Central memory CD4-positive, alpha-beta T cell (primary cell): ENCODE measurements around the gene SBF2.

Experiments used
- DNase-seq: peaks from one replicate; pipeline ENCODE4 v3.0.0; 2022
- total RNA-seq, 3 experiments: gene quantifications; one replicate each; lab custom pipeline; 2026; lab: John Stamatoyannopoulos, UW

The SBF2 gene
- 11.2 to 39.6 (median 31.3) reads per million in 3 experiments for total RNA-seq

- DNase-seq, result peak; percentile 75
These were observed at the start of gene SBF2 for GRCh38 chr11:10293423-10294289. Gene SBF2, minus strand, starts transcription at chr11:10294219. Its CDS starts 150 bp downstream, at chr11:10294069.

GRCh38 chr11:10338287-10338686 is 44.3 kb upstream of the SBF2 start:
- DNase-seq, result no peak

GRCh38 chr11:10333490-10333889 is 39.5 kb upstream of the SBF2 start:
- DNase-seq, result no peak

GRCh38 chr11:10331548-10332289 is 37.7 kb upstream of the SBF2 start:
- no peak for DNase-seq

GRCh38 chr11:10329935-10330334 is 35.9 kb upstream of the SBF2 start:
- no peak for DNase-seq

- no peak for DNase-seq
These were observed 35.3 kb upstream of the SBF2 start for GRCh38 chr11:10329356-10329755.

- no peak for DNase-seq
These were observed 34.5 kb upstream of the SBF2 start for GRCh38 chr11:10328314-10329098.

GRCh38 chr11:10327254-10327653 is 33.2 kb upstream of the SBF2 start:
- no peak for DNase-seq

- DNase-seq, result no peak
These were observed 32.3 kb upstream of the SBF2 start for GRCh38 chr11:10326012-10326964.

- no peak for DNase-seq
These were observed 31.4 kb upstream of the SBF2 start for GRCh38 chr11:10325277-10326011.

- DNase-seq, result no peak
These were observed 30.5 kb upstream of the SBF2 start for GRCh38 chr11:10324474-10324873.

- DNase-seq, result no peak
These were observed 29.8 kb upstream of the SBF2 start for GRCh38 chr11:10323793-10324170.

- peak; percentile 45 for DNase-seq
These were observed 29.1 kb upstream of the SBF2 start for GRCh38 chr11:10322830-10323792.

- DNase-seq, result no peak
These were observed 28.4 kb upstream of the SBF2 start for GRCh38 chr11:10322401-10322800.

- no peak for DNase-seq
These were observed 26.9 kb upstream of the SBF2 start for GRCh38 chr11:10320736-10321465.

- no peak for DNase-seq
These were observed 25.9 kb upstream of the SBF2 start for GRCh38 chr11:10319702-10320558.

GRCh38 chr11:10318527-10318802 is 24.4 kb upstream of the SBF2 start:
- no peak for DNase-seq

- no peak for DNase-seq
These were observed 23.9 kb upstream of the SBF2 start for GRCh38 chr11:10317776-10318526.
